K562 (cell line): Measurements from ENCODE around the gene BOC. TPM values are rescaled to one million over a fixed set of nuclear protein-coding genes. Genes with fewer than 3 reads are reported as not detected.

ENCODE experiments used
- ATAC-seq: fragments of 200-7000 bp; cut with Tn5 transposase; 3 replicates; pipeline ENCODE4 v1.9.1; 2020; ENCODE audit warnings: moderate library complexity
- BruUV-seq: library from RNA; stranded (reverse); fragments of 400-500 nt; replicated peaks from 2 replicates; lab custom pipeline; 2021; lab: Mats Ljungman, UMichigan
- CTCF ChIA-PET: fragments of 300-600 bp; formaldehyde crosslinking; extraction: SDS; loops from one replicate; lab custom pipeline; 2021; ENCODE audit warnings: low intra/inter-chr PET ratio; lab: Yijun Ruan, JAX
- POLR2A ChIA-PET: fragments of 300-600, 350-650 bp; sonication (Branson Sonifier 250); formaldehyde crosslinking; extraction: SDS; loops from one replicate; lab custom pipeline; 2021; ENCODE audit warnings: antibody characterized with exemption, inconsistent platforms; lab: Yijun Ruan, JAX
- DNase-seq, 4 experiments: peaks; one replicate each; pipeline versions ENCODE4 v3.0.0 to v3.0.0-alpha.2; 2011 to 2018; ENCODE audit warnings: low spot score in 3 of 4, mixed read lengths in 3 of 4; ENCODE audit errors: extremely low read depth in 1 of 4
- FAIRE-seq: peaks from 2 replicates; lab custom pipeline; 2011; peaks lifted over from hg19 to GRCh38; lab: Jason Lieb, UNC
- H2AFZ ChIP-seq: 2 replicates; pipeline ENCODE4 v1.6.0; 2011; ENCODE audit warnings: low read depth, low read length, control low read depth, inconsistent platforms
- H3K27ac ChIP-seq: fragments of 200-600 bp; 3 replicates; pipeline ENCODE4 v1.8.0; 2011; ENCODE audit warnings: low read depth, mild to moderate bottlenecking, control low read depth, inconsistent platforms, low read length, moderate library complexity, mixed read lengths; ENCODE audit errors: extremely low read depth
- H3K27me3 ChIP-seq, 2 experiments: fragments of 300-600 bp in 1 of 2; 2 replicates in 1 of 2; 3 replicates in 1 of 2; pipeline versions ENCODE4 v1.6.0 to v1.8.0; 2011; ENCODE audit warnings: inconsistent platforms in 2 of 2, low read length in 2 of 2, mild to moderate bottlenecking in 1 of 2, mixed read lengths in 1 of 2, moderate library complexity in 1 of 2; ENCODE audit not compliant: control insufficient read depth in 2 of 2, insufficient read depth in 2 of 2
- H3K36me3 ChIP-seq: fragments of 300-600 bp; 3 replicates; pipeline ENCODE4 v1.8.0; 2011; ENCODE audit warnings: mild to moderate bottlenecking, low read length, inconsistent platforms; ENCODE audit not compliant: control insufficient read depth, insufficient read depth
- H3K4me1 ChIP-seq, 2 experiments: fragments of 200-600 bp in 1 of 2; replicated peaks in 1 of 2; 2 replicates in 1 of 2; 3 replicates in 1 of 2; pipeline versions ENCODE4 v1.5.1 to v1.8.0; 2011; ENCODE audit warnings: inconsistent platforms in 2 of 2, low read length in 2 of 2, mild to moderate bottlenecking in 1 of 2, mixed read lengths in 1 of 2, moderate library complexity in 1 of 2; ENCODE audit not compliant: control insufficient read depth in 2 of 2, insufficient read depth in 2 of 2
- H3K4me2 ChIP-seq: 2 replicates; pipeline ENCODE4 v1.6.1; 2011; ENCODE audit warnings: low read length, control low read depth, inconsistent platforms, mixed read lengths; ENCODE audit not compliant: insufficient read depth
- H3K4me3 ChIP-seq: fragments of 200-600 bp; sonication (generic), shearing (Covaris generic); 2 replicates; pipeline ENCODE4 v1.5.1; 2016; ENCODE audit warnings: control low read depth, inconsistent platforms
- H3K79me2 ChIP-seq: fragments of 200-600 bp; 3 replicates; pipeline ENCODE4 v1.8.0; 2011; ENCODE audit warnings: low read length, inconsistent platforms; ENCODE audit not compliant: control insufficient read depth, insufficient read depth
- H3K9ac ChIP-seq, 2 experiments: 2 replicates each; pipeline versions ENCODE4 v1.6.0 to v1.6.1; 2011; ENCODE audit warnings: low read depth in 2 of 2, low read length in 2 of 2, control low read depth in 1 of 2, inconsistent platforms in 1 of 2, mild to moderate bottlenecking in 1 of 2, mixed read lengths in 1 of 2; ENCODE audit not compliant: insufficient read depth in 1 of 2
- H3K9me1 ChIP-seq: one replicate; pipeline ENCODE4 v1.6.0; 2011; ENCODE audit warnings: inconsistent platforms, mild to moderate bottlenecking, low read length, moderate library complexity; ENCODE audit not compliant: control insufficient read depth, insufficient read depth
- H3K9me3 ChIP-seq: replicated peaks from 2 replicates; pipeline ENCODE4 v1.5.1; 2011; ENCODE audit warnings: low read depth, low read length, inconsistent platforms; ENCODE audit not compliant: control insufficient read depth, insufficient read depth
- H4K20me1 ChIP-seq: replicated peaks from 2 replicates; pipeline ENCODE4 v1.6.1; 2011; ENCODE audit warnings: low read length, inconsistent platforms, mixed read lengths; ENCODE audit not compliant: control insufficient read depth, insufficient read depth
- NCOR1 ChIP-seq: fragments of 450-650 bp; IDR thresholded peaks from 2 replicates; pipeline ENCODE4 v1.6.1; 2016; ENCODE audit warnings: mild to moderate bottlenecking, moderate library complexity
- NR2F6 ChIP-seq: fragments of 450-650 bp; formaldehyde crosslinking; IDR thresholded peaks from 2 replicates; pipeline ENCODE4 v1.4.0; 2020; ENCODE audit warnings: mild to moderate bottlenecking
- PHB ChIP-seq: fragments of 250-450 bp; sonication (Bioruptor Pico); IDR thresholded peaks from 2 replicates; pipeline ENCODE4 v1.5.0; 2021
- SP2 ChIP-seq: IDR thresholded peaks from 2 replicates; pipeline ENCODE4 v1.6.1; 2011; ENCODE audit warnings: mild to moderate bottlenecking, low read depth, low read length, moderate library complexity; ENCODE audit not compliant: poor library complexity, severe bottlenecking; ENCODE audit errors: extremely low read depth
- ZNF644 ChIP-seq: fragments of 200-800 bp; sonication (Bioruptor generic); IDR thresholded peaks from 2 replicates; pipeline ENCODE4 v1.6.1; 2016; ENCODE audit warnings: low read depth, missing genetic modification characterization, missing compliant biosample characterization
- in situ Hi-C: fragments of 300-500 bp; cut with MboI; formaldehyde crosslinking; loops from 4 replicates; pipeline ENCODE4 v1.15.0; 2018; ENCODE audit warnings: inconsistent platforms, mixed read lengths
- intact Hi-C: fragments of 100-400 bp; cut with micrococcal nuclease; formaldehyde crosslinking; loops from 2 replicates; pipeline ENCODE4 v1.14.2; 2022
- polyA plus RNA-seq, 8 experiments: library from polyadenylated mRNA; depleted of rRNA in 4 of 8; stranded (reverse) in 5 of 8; unstranded in 3 of 8; fragments of >200 nt; fragmentation: Nextera tagmentation in 2 of 8; fragmentation: Illumina TruSeq in 1 of 8; extraction: Ambion mirVana in 2 of 8; extraction: Trizol in 1 of 8; gene quantifications; 2 replicates each; pipeline versions ENCODE4 v1.2.1 to v1.2.3, GENCODE V29; 2011 to 2014; ENCODE audit warnings: inconsistent platforms in 1 of 8, missing spikeins in 1 of 8
- total RNA-seq, 7 experiments: library from RNA; depleted of rRNA in 6 of 7; stranded (reverse); fragments of >200 nt in 6 of 7; fragmentation: Illumina TruSeq in 2 of 7; extraction: Trizol in 2 of 7; gene quantifications; 2 replicates each; pipeline versions ENCODE4 v1.2.1 to v1.2.3, GENCODE V29; 2011 to 2021; ENCODE audit warnings: low replicate concordance in 1 of 7
- TF ChIP-seq, protein P1 (sequence below): fragments of 450-650 bp; IDR thresholded peaks from one replicate; pipeline ENCODE4 v1.6.1; 2018; ENCODE audit warnings: mild to moderate bottlenecking, moderate library complexity; ENCODE audit not compliant: partially characterized antibody
- TF ChIP-seq, protein P2 (sequence below): IDR thresholded peaks from 2 replicates; pipeline ENCODE4 v1.6.1; 2014; ENCODE audit warnings: antibody characterized with exemption
- TF ChIP-seq, protein P3 (sequence below): fragments of 250-450 bp; sonication (Bioruptor Pico); IDR thresholded peaks from 2 replicates; pipeline ENCODE4 v1.5.0; 2022; ENCODE audit warnings: mild to moderate bottlenecking

Gene BOC
- total and polyA plus RNA-seq, 9 of the 15 experiments (the other 6 are each of a cell fraction or from before 2014, with no cell fraction given), result not detected

DNA sequence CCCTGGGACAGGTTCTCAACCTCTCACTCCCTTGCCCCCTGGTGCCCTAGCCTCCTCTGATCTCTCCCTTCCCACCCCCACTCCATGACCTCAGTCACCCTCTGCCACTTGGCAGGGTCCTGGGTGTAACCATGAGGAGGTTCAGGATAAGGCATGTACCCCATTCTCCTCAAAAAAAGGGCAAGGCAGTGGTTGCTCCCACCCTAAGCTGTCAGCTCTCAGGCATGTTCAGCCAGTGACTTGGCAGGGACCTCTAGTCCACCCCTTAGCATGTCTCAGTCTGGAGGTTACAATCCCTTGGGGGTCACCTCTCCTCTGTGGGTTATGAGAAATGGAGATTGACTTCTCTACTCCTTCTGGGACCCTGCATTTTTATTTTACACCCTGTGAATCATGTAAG is 11.0 kb upstream of the BOC start:
- ChIA-PET POLR2A (no interaction called here), CTCF (no interaction called here)
- no TSS peak for BruUV-seq
- H3K79me2 ChIP-seq, result no peaks in the 10 kb centered on the region
- H3K9me3 ChIP-seq, result no peaks in the 10 kb centered on the region
- FAIRE-seq, result no peak
- no peak for DNase-seq
- H3K4me3 ChIP-seq, result no peak overlapping the region
- ATAC-seq, result no peak
- in situ Hi-C loops, result no loop called here
- H3K36me3 ChIP-seq, result no peaks in the 10 kb centered on the region
- H3K9ac ChIP-seq, result no peak overlapping the region
- no peaks in the 10 kb centered on the region for H3K9me1 ChIP-seq
- no peak overlapping the region for H3K4me2 ChIP-seq
- H4K20me1 ChIP-seq, result no peaks in the 10 kb centered on the region
- H2AFZ ChIP-seq, result no peak overlapping the region
- no peak overlapping the region for H3K27ac ChIP-seq
- TF ChIP-seq PHB (CRISPR knock-in tag) (no peak), SP2 (no peak), NCOR1 (no peak), NR2F6 (CRISPR knock-in tag) (no peak), ZNF644 (tag) (no peak)
- TF ChIP-seq, protein P1, sequence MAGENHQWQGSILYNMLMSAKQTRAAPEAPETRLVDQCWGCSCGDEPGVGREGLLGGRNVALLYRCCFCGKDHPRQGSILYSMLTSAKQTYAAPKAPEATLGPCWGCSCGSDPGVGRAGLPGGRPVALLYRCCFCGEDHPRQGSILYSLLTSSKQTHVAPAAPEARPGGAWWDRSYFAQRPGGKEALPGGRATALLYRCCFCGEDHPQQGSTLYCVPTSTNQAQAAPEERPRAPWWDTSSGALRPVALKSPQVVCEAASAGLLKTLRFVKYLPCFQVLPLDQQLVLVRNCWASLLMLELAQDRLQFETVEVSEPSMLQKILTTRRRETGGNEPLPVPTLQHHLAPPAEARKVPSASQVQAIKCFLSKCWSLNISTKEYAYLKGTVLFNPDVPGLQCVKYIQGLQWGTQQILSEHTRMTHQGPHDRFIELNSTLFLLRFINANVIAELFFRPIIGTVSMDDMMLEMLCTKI, result no peak
- TF ChIP-seq, protein P2, sequence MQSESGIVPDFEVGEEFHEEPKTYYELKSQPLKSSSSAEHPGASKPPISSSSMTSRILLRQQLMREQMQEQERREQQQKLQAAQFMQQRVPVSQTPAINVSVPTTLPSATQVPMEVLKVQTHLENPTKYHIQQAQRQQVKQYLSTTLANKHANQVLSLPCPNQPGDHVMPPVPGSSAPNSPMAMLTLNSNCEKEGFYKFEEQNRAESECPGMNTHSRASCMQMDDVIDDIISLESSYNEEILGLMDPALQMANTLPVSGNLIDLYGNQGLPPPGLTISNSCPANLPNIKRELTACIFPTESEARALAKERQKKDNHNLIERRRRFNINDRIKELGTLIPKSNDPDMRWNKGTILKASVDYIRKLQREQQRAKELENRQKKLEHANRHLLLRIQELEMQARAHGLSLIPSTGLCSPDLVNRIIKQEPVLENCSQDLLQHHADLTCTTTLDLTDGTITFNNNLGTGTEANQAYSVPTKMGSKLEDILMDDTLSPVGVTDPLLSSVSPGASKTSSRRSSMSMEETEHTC, result no peak
- TF ChIP-seq, protein P3, sequence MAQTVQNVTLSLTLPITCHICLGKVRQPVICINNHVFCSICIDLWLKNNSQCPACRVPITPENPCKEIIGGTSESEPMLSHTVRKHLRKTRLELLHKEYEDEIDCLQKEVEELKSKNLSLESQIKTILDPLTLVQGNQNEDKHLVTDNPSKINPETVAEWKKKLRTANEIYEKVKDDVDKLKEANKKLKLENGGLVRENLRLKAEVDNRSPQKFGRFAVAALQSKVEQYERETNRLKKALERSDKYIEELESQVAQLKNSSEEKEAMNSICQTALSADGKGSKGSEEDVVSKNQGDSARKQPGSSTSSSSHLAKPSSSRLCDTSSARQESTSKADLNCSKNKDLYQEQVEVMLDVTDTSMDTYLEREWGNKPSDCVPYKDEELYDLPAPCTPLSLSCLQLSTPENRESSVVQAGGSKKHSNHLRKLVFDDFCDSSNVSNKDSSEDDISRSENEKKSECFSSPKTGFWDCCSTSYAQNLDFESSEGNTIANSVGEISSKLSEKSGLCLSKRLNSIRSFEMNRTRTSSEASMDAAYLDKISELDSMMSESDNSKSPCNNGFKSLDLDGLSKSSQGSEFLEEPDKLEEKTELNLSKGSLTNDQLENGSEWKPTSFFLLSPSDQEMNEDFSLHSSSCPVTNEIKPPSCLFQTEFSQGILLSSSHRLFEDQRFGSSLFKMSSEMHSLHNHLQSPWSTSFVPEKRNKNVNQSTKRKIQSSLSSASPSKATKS (CRISPR knock-in tag), result no peak
- no peaks in the 10 kb centered on the region for H3K4me1 ChIP-seq
- intact Hi-C loops, result no loop called here
- H3K27me3 ChIP-seq, result no peaks in the 10 kb centered on the region; a peak in 2 of 5 replicates
